ENCODE data around the gene NPTX1. TPM values are rescaled to one million over a fixed set of nuclear protein-coding genes. Genes with fewer than 3 reads are reported as not detected.

The NPTX1 gene
- total and polyA plus RNA-seq, 7 experiments from 2014 or later = 0.11 to 98.0 (median 0.35) TPM; not detected in 3

DNA sequence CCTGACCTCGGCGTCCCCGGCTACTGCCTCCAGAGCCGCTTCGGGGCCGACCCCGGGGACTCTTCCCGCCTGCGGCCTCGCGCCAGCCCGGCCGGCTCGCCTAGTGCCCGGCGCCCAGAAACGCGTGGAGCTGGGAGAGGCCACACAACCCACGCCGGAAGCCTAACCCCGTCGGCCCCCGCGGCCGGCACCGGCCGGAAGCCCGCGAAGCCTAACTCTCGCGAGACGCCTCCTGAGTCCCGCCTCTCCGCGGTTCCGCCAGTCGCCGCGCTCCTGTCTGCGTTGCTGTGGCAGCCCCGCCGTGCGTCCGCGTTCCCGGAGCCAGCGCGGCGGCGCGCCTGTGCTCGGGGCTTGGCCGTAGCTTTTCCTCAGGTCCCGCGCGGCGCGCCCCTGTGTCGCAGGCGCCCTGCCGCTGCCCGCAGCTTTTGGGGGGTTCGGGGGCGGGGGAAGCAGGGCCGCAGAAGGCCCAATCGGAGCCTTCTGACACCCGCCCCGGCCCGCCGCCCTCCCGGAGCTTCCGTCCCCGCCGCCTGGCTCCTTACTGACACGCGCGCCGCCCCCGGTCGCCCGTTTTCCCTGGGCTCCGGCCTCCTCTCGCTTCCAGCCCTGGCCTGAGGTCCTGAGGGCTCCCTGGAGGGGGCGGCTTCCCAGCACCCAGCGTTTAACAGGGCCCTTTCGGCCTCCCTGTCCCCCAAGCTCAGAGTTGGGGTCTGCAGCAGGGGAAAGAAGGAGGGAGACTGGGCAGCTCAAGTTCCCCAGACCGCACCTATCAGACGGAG is 21.7 kb downstream of the NPTX1 start:
- peaks cover 0 to 7% (median 0%) of the 10 kb centered on the region in 3 experiments for H3K36me3 ChIP-seq (ENCODE audit: control insufficient read depth in 2 of 3, insufficient read depth in 3 of 3, low read length in 3 of 3)
- H3K27me3 Mint-ChIP-seq = peaks cover 0 to 22% (median 20%) of the 10 kb centered on the region in 5 donors
- peaks cover 11 to 14% of the 10 kb centered on the region in 2 donors for H3K4me1 ChIP-seq (ENCODE audit: control insufficient read depth in 2 of 2, insufficient read depth in 2 of 2, low read length in 2 of 2)
- H3K4me3 ChIP-seq (ENCODE audit: low read length) = peak overlapping the region; percentile 83
- intact Hi-C loops (cut with micrococcal nuclease) = loop anchor here (1.0 to 10.0 kb wide), 9 partner anchors 20 to 1410 kb away; partner anchors contain the start of genes ENDOV (in 2 of the 2), FAAP100 (in 2 of the 2), BAIAP2 (in 1 of the 2) and P4HB (in 1 of the 2)
- peaks cover 0 to 35% (median 15%) of the 10 kb centered on the region in 7 donors for H3K4me1 Mint-ChIP-seq
- peak overlapping the region; percentile 86 to 98 (median 92) for H3K4me3 Mint-ChIP-seq
- DNase-seq (peak; percentile 91 to 97 (median 95)), ATAC-seq (peak; percentile 95)
- ChIA-PET CTCF (no interaction called here), POLR2A (interaction anchor here (0.5 to 1.8 kb wide), 31 partner anchors 9 to 784 kb away, joined by 3 to 11 read pairs (median 4); partner anchors contain the start of genes NDUFAF8, RPTOR and TEPSIN)
- peaks cover 0 to 3% (median 0%) of the 10 kb centered on the region in 5 donors for H3K36me3 Mint-ChIP-seq
- no peaks in the 10 kb centered on the region for H3K9me3 ChIP-seq (ENCODE audit: control insufficient read depth in 2 of 3, low read length in 3 of 3)
- H3K9me3 Mint-ChIP-seq = peaks cover 0 to 2% (median 0%) of the 10 kb centered on the region in 11 donors
- H3K27ac Mint-ChIP-seq = peak overlapping the region; percentile 94 to 99 (median 95)
- peaks cover 0 to 3% of the 10 kb centered on the region in 2 donors for H3K27me3 ChIP-seq (ENCODE audit: control insufficient read depth in 2 of 2, insufficient read depth in 2 of 2, low read length in 2 of 2)
- peak overlapping the region; percentile 100 for H3K27ac ChIP-seq (ENCODE audit: low read depth, low read length)

DNA sequence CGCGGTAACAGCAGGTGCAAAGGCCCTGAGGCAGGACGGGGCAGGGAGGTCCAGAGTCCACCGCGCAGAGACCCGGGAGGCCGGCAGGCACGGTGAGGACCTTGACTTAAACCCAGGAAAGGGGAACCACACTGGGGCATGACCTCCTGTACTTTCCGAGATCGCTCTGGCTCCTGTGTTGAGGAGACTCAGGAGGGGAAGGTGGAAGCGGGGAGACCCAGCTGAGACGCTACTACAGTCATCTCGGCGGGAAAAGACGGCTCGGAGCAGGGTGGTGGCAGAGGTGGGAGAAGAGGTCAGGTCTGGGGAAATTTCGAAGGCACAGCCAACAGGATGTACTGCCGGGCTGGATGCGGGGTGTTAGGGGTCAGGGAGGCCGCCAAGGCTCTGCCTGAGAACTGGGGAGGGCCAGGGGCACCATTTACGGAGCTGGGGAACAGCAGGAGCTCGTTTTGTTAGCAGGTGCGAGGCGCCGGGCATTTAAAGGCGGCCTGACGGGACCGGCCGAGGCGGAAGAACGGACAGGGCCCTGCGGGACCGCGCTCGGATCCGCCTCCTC is 22.3 kb downstream of the NPTX1 start:
- Histone ChIP-seq H3K4me1 (ENCODE audit: control insufficient read depth in 2 of 2, insufficient read depth in 2 of 2, low read length in 2 of 2) (peaks cover 11 to 14% of the 10 kb centered on the region in 2 donors), H3K27ac (ENCODE audit: low read depth, low read length) (peak overlapping the region; percentile 100), H3K27me3 (ENCODE audit: control insufficient read depth in 2 of 2, insufficient read depth in 2 of 2, low read length in 2 of 2) (peaks cover 0 to 3% of the 10 kb centered on the region in 2 donors), H3K4me3 (ENCODE audit: low read length) (peak overlapping the region; percentile 83), H3K36me3 (ENCODE audit: control insufficient read depth in 2 of 3, insufficient read depth in 3 of 3, low read length in 3 of 3) (peaks cover 0 to 7% (median 0%) of the 10 kb centered on the region in 3 experiments), H3K9me3 (ENCODE audit: control insufficient read depth in 2 of 3, low read length in 3 of 3) (no peaks in the 10 kb centered on the region)
- peak overlapping the region; percentile 93 to 99 (median 95) for H3K27ac Mint-ChIP-seq
- ChIA-PET CTCF (no interaction called here), POLR2A (interaction anchor here (0.6 to 1.8 kb wide), 23 partner anchors 10 to 785 kb away, joined by 3 to 11 read pairs (median 4); partner anchors contain the start of genes NDUFAF8, RPTOR and TEPSIN)
- H3K27me3 Mint-ChIP-seq = peaks cover 0 to 17% (median 14%) of the 10 kb centered on the region in 5 donors
- DNase-seq = no peak
- H3K9me3 Mint-ChIP-seq = peaks cover 0 to 2% (median 0%) of the 10 kb centered on the region in 11 donors
- H3K36me3 Mint-ChIP-seq = peaks cover 0 to 3% (median 0%) of the 10 kb centered on the region in 5 donors
- intact Hi-C loops (cut with micrococcal nuclease) = loop anchor here (1.0 to 10.0 kb wide), 9 partner anchors 21 to 1411 kb away; partner anchors contain the start of genes ENDOV (in 2 of the 2), FAAP100 (in 2 of the 2), BAIAP2 (in 1 of the 2) and P4HB (in 1 of the 2)
- H3K4me3 Mint-ChIP-seq = peak overlapping the region; percentile 90 to 98 (median 94)
- no peak for ATAC-seq
- H3K4me1 Mint-ChIP-seq = peaks cover 0 to 35% (median 15%) of the 10 kb centered on the region in 7 donors

DNA sequence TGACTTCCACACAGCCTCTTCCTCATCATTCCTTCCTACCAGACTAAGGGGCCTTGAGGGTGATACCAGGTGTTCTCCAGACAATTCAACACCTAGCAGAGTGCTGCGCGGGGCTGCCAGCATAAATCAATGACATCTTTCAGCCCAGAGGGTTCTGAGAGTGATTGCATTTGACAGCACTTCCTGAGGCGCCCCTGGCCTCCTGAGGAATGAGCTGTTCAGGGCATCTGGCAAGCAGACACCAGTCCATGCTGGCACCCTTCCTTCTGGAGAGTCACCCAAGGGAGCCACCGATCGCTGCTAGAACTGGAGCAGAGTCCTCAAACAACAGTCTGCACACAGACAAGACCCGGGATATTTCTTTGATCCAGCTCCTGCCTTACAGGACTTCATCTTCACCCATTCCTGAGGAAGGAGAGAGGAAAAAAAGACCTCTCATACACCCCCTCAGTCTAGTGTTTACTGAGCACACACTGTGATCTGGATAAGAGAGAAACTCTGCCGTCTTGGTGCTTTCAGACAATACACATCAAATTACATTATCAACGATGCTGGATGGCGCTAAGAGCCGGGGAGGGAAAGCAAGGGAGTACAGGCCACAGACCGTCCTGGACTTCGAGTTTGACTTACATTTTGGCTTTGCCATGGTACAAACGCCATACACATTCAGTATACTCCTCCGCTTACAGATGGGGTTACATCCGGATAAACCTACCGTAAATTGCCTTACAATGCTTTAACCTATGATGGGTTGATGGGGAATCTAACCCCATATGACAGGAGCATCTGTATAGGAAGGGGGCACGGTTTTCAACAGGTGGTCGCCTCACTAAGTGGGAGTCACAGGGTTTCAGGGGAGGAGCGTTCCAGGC is 23.0 kb downstream of the NPTX1 start:
- no peaks in the 10 kb centered on the region for H3K9me3 ChIP-seq (ENCODE audit: control insufficient read depth in 2 of 3, low read length in 3 of 3)
- Mint-ChIP-seq H3K27me3 (peaks cover 0 to 14% (median 8%) of the 10 kb centered on the region in 5 donors), H3K36me3 (peaks cover 0 to 3% (median 0%) of the 10 kb centered on the region in 5 donors), H3K4me1 (peaks cover 0 to 33% (median 15%) of the 10 kb centered on the region in 7 donors), H3K27ac (peak overlapping the region; percentile 93 to 99 (median 95)), H3K4me3 (peak overlapping the region; percentile 90 to 98 (median 94)), H3K9me3 (peaks cover 0 to 2% (median 0%) of the 10 kb centered on the region in 11 donors)
- H3K4me3 ChIP-seq (ENCODE audit: low read length) = peak overlapping the region; percentile 83
- ChIA-PET POLR2A (interaction anchor here (0.6 to 1.8 kb wide), 11 partner anchors 39 to 924 kb away, joined by 3 to 11 read pairs (median 4); partner anchors contain the start of genes NDUFAF8, RPTOR and TEPSIN), CTCF (no interaction called here)
- H3K27ac ChIP-seq (ENCODE audit: low read depth, low read length) = peak overlapping the region; percentile 100
- peaks cover 0 to 7% (median 0%) of the 10 kb centered on the region in 3 experiments for H3K36me3 ChIP-seq (ENCODE audit: control insufficient read depth in 2 of 3, insufficient read depth in 3 of 3, low read length in 3 of 3)
- intact Hi-C loops (cut with micrococcal nuclease) = loop anchor here (5.0 to 10.0 kb wide), 6 partner anchors 251 to 1411 kb away; partner anchors contain the start of genes FAAP100 (in 2 of the 2), BAIAP2 (in 1 of the 2) and P4HB (in 1 of the 2)
- peaks cover 11 to 14% of the 10 kb centered on the region in 2 donors for H3K4me1 ChIP-seq (ENCODE audit: control insufficient read depth in 2 of 2, insufficient read depth in 2 of 2, low read length in 2 of 2)
- peaks cover 0 to 3% of the 10 kb centered on the region in 2 donors for H3K27me3 ChIP-seq (ENCODE audit: control insufficient read depth in 2 of 2, insufficient read depth in 2 of 2, low read length in 2 of 2)
- ATAC-seq = no peak
- DNase-seq = no peak

DNA sequence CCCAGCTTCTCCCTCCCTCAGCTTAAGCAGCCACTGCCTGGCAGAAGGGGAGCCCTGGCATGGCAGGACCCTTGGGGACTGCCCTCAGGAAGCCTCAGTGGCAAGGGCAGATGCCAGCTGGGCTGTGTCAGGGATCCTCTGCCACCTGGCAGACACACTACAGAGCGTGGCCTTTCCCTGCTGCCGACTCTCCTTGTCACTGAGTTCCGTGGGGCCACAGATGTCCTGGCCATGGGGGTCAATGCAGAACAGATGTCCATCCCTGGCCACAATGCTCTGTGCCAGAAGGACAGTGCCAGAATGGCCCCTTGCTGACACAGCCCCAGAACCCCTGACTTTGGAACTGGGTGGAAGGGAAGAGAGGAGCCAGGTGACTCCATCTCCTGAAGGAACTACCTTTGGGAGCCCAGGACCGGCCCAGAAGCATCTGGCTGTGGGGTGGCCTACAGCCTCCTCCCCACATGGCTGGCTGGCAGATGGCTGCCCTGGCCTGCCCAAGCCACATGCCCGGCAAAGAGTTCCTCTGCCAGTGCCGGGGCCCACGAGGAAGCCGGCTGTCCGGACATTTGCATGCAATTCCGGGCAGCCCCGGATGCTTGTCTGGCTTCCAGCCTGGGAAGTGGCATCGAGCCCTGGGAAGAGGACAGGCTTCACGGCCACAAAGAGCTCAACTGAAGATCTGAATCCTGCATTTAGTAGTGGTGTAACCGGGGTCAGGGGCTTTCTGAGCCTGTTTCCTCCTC is 24.1 kb downstream of the NPTX1 start:
- DNase-seq = no peak
- H3K4me3 Mint-ChIP-seq = peak overlapping the region in 2 of 10 donors; percentile 92 to 95
- Histone ChIP-seq H3K9me3 (ENCODE audit: control insufficient read depth in 2 of 3, low read length in 3 of 3) (no peaks in the 10 kb centered on the region), H3K27ac (ENCODE audit: low read depth, low read length) (no peak overlapping the region), H3K27me3 (ENCODE audit: control insufficient read depth in 2 of 2, insufficient read depth in 2 of 2, low read length in 2 of 2) (peaks cover 0 to 3% of the 10 kb centered on the region in 2 donors), H3K36me3 (ENCODE audit: control insufficient read depth in 2 of 3, insufficient read depth in 3 of 3, low read length in 3 of 3) (peaks cover 0 to 7% (median 0%) of the 10 kb centered on the region in 3 experiments), H3K4me3 (ENCODE audit: low read length) (no peak overlapping the region), H3K4me1 (ENCODE audit: control insufficient read depth in 2 of 2, insufficient read depth in 2 of 2, low read length in 2 of 2) (peaks cover 11 to 14% of the 10 kb centered on the region in 2 donors)
- no peak for ATAC-seq
- no peak overlapping the region for H3K27ac Mint-ChIP-seq
- peaks cover 0 to 2% (median 0%) of the 10 kb centered on the region in 11 donors for H3K9me3 Mint-ChIP-seq
- ChIA-PET POLR2A (no interaction called here), CTCF (interaction anchor here (0.5 kb wide), 1 partner anchor 1607 kb away, joined by 3 read pairs; no protein-coding TSS in a partner anchor)
- peaks cover 0 to 28% (median 15%) of the 10 kb centered on the region in 7 donors for H3K4me1 Mint-ChIP-seq
- H3K36me3 Mint-ChIP-seq = peaks cover 0 to 3% (median 0%) of the 10 kb centered on the region in 5 donors
- intact Hi-C loops (cut with micrococcal nuclease) = loop anchor here (5.0 to 10.0 kb wide), 6 partner anchors 252 to 1412 kb away; partner anchors contain the start of genes FAAP100 (in 2 of the 2), BAIAP2 (in 1 of the 2) and P4HB (in 1 of the 2)
- peaks cover 0 to 11% (median 0%) of the 10 kb centered on the region in 5 donors for H3K27me3 Mint-ChIP-seq

DNA sequence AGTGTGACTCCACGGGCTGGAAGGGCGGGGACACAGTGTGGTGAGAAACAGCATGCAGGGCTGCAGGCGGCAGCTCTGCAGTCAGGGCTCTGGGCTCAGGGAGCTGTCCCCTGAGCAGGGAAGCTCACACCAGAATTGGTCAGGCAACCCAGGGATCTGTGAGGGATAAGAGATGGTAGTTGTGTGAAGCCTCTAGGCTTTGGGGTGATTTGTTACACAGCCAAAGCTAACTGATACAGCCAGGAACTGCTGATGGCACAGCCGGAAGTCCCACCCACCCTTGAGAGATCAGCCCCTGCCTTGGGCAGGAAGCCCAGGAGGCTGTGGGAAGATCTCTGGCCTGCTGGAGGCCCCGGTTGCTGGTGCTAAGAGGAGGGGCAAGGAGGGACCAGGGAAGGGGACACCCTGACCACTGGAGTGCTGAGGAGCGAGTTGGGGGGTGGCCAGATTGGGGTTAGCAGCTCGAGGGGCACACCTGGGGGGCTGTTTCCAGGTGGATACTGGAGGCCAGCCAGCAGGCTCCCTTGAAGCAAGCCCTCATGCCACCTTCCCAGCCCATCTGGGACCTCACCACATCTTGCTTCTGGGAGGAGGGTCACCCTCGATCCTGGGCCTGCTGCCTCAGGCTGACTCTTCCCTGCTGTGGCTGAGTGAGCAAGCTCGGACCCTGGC is 25.2 kb downstream of the NPTX1 start:
- Mint-ChIP-seq H3K27me3 (peaks cover 0 to 6% (median 0%) of the 10 kb centered on the region in 5 donors), H3K36me3 (peaks cover 0 to 3% (median 0%) of the 10 kb centered on the region in 5 donors), H3K27ac (no peak overlapping the region), H3K9me3 (peaks cover 0 to 2% (median 0%) of the 10 kb centered on the region in 11 donors), H3K4me3 (no peak overlapping the region), H3K4me1 (peaks cover 0 to 23% (median 15%) of the 10 kb centered on the region in 7 donors)
- ATAC-seq = no peak
- ChIA-PET POLR2A (no interaction called here), CTCF (no interaction called here)
- Histone ChIP-seq H3K27me3 (ENCODE audit: control insufficient read depth in 2 of 2, insufficient read depth in 2 of 2, low read length in 2 of 2) (no peaks in the 10 kb centered on the region), H3K4me1 (ENCODE audit: control insufficient read depth in 2 of 2, insufficient read depth in 2 of 2, low read length in 2 of 2) (peaks cover 11 to 14% of the 10 kb centered on the region in 2 donors), H3K27ac (ENCODE audit: low read depth, low read length) (no peak overlapping the region), H3K36me3 (ENCODE audit: control insufficient read depth in 2 of 3, insufficient read depth in 3 of 3, low read length in 3 of 3) (peaks cover 0 to 7% (median 0%) of the 10 kb centered on the region in 3 experiments), H3K4me3 (ENCODE audit: low read length) (no peak overlapping the region), H3K9me3 (ENCODE audit: control insufficient read depth in 2 of 3, low read length in 3 of 3) (no peaks in the 10 kb centered on the region)
- no peak for DNase-seq
- intact Hi-C loops (cut with micrococcal nuclease) = loop anchor here (5.0 to 10.0 kb wide), 6 partner anchors 254 to 1414 kb away; partner anchors contain the start of genes FAAP100 (in 2 of the 2), BAIAP2 (in 1 of the 2) and P4HB (in 1 of the 2)

Measured in naive thymus-derived CD4-positive, alpha-beta T cell (primary cell).